ENCODE measurements around the gene C2CD2L. TPM values are rescaled to one million over a fixed set of nuclear protein-coding genes. Genes with fewer than 3 reads are reported as not detected.

Gene C2CD2L
- total and polyA plus RNA-seq, 4 donors, result 6.6 to 10.3 (median 9.8) TPM

DNA sequence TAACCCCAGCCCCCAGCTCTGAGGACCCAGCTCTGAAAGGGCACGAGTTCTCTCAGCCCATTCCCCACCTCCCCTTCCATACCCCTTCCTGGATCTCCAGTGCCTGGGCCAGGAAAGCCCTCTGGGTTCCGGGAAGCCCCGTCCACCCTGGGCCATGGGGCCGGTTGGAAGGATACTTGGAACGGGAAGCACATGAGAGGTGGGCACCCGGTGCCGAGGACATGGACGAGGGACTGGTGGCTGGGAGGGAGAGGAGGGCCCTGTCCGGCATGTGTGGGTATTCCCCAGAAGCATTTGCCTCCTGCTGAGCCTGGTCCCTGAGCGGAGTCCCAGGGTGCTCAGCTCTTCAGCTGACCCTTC lies 9.1 kb downstream of the C2CD2L start:
- H3K36me3 ChIP-seq (ENCODE audit: control insufficient read depth in 1 of 2, insufficient read depth in 2 of 2, low read length in 1 of 2), result peaks cover 0 to 6% of the 10 kb centered on the region in 2 donors

DNA sequence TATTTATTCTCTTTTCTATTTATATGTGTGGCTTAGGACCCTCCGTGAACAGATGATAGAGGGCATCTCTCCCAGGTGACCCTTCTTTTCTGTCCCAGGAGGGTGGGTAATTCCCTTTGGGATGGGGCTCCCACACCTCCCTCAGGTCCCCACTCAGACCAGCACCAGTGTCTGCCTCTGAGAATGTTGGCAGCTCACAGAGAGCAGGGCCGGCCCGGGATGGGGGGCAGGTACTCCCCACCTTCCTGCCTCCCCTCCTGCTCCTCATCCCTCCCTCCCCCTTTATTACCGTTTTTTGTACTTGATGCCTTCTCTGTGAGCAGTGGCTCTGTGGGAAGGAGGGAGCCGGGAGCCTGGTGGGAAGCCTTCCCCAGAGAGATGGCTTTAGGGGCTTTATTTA lies 9.5 kb downstream of the C2CD2L start:
- intact Hi-C loops (cut with DNase I), result no loop called here
- ATAC-seq (ENCODE audit: low FRiP score) (no peak), DNase-seq (no peak)
- Histone ChIP-seq H3K36me3 (ENCODE audit: control insufficient read depth in 1 of 2, insufficient read depth in 2 of 2, low read length in 1 of 2) (peaks cover 0 to 4% of the 10 kb centered on the region in 2 donors), H3K27ac (ENCODE audit: low read depth in 1 of 2, low read length in 2 of 2) (no peak overlapping the region), H3K4me3 (ENCODE audit: low read length in 2 of 2) (no peak overlapping the region), H3K9me3 (ENCODE audit: control insufficient read depth, low read length) (no peaks in the 10 kb centered on the region), H3K4me1 (ENCODE audit: control insufficient read depth in 1 of 2, insufficient read depth in 2 of 2, low read length in 2 of 2) (no peaks in the 10 kb centered on the region), H3K27me3 (ENCODE audit: control insufficient read depth in 1 of 2, insufficient read depth in 2 of 2, low read length in 1 of 2) (no peaks in the 10 kb centered on the region)
- 55 to 70% methylated on average over 5 of the region's 5 CpGs for WGBS, 2 donors

More for the DNA sequence above, 9.1 kb downstream of the C2CD2L start:
- Histone ChIP-seq H3K9me3 (ENCODE audit: control insufficient read depth, low read length) (no peaks in the 10 kb centered on the region), H3K27me3 (ENCODE audit: control insufficient read depth in 1 of 2, insufficient read depth in 2 of 2, low read length in 1 of 2) (no peaks in the 10 kb centered on the region), H3K27ac (ENCODE audit: low read depth in 1 of 2, low read length in 2 of 2) (no peak overlapping the region), H3K4me3 (ENCODE audit: low read length in 2 of 2) (no peak overlapping the region), H3K4me1 (ENCODE audit: control insufficient read depth in 1 of 2, insufficient read depth in 2 of 2, low read length in 2 of 2) (no peaks in the 10 kb centered on the region)
- no peak for ATAC-seq (ENCODE audit: low FRiP score)
- DNase-seq, result no peak
- intact Hi-C loops (cut with DNase I), result no loop called here
- 76 to 84% methylated on average over 10 of the region's 10 CpGs for WGBS, 2 donors

DNA sequence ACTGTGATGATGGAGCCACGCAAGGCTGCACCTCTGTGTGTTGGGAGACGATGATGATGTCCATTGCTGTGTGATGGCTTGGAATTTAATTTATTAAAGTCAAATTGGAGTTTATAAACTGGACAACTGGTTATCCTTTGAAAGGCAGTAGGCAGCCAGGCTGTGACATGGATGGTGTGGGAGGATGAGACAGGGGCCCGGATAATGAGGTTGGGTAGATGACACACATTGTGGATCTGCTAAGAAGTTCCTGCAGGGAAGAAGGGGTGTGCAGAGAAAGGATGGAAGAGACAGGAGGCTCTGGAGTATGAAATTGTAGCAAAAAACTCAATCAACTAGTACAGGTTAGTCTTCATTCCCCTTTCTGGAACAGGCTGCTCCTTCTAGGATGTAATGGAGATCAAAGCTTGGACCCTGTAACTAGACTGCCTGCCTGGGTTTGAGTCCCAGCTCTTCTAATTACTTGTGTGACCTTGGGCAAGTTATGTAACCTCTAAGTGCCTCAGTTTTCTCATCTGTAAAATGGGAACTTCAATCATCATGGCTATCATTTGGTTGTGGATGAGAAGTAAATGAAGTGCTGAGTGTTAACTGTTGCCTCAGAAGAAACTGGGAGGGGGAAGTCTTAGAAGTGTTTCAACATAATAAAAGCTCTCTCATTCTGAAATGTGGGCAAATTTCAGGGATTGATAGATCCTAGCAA lies 10.0 kb downstream of the C2CD2L start:
- WGBS, 2 donors, result 88 to 95% methylated on average over 3 of the region's 3 CpGs
- Histone ChIP-seq H3K9me3 (ENCODE audit: control insufficient read depth, low read length) (no peaks in the 10 kb centered on the region), H3K4me3 (ENCODE audit: low read length in 2 of 2) (no peak overlapping the region), H3K27ac (ENCODE audit: low read depth in 1 of 2, low read length in 2 of 2) (no peak overlapping the region), H3K36me3 (ENCODE audit: control insufficient read depth in 1 of 2, insufficient read depth in 2 of 2, low read length in 1 of 2) (peaks cover 0 to 4% of the 10 kb centered on the region in 2 donors), H3K4me1 (ENCODE audit: control insufficient read depth in 1 of 2, insufficient read depth in 2 of 2, low read length in 2 of 2) (no peaks in the 10 kb centered on the region), H3K27me3 (ENCODE audit: control insufficient read depth in 1 of 2, insufficient read depth in 2 of 2, low read length in 1 of 2) (no peaks in the 10 kb centered on the region)
- no peak for ATAC-seq (ENCODE audit: low FRiP score)
- intact Hi-C loops (cut with DNase I), result no loop called here
- no peak for DNase-seq

DNA sequence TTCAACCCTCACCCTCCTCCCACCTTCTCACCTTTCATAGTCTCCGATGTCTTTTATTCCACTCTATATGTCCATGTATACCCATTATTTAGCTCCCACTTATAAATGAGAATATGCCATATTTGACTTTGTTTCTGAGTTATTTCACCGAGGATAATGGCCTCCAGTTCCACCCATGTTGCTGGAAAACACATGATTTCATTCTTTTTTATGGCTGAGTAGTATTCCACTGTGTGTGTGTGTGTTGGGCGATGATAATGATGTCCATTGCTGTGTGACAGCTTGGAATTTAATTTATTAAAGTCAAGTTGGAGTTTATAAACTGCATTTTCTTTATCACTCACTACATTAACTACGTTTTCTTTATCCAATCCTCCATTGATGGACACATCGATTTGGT lies 11.1 kb downstream of the C2CD2L start:
- Histone ChIP-seq H3K36me3 (ENCODE audit: control insufficient read depth in 1 of 2, insufficient read depth in 2 of 2, low read length in 1 of 2) (peaks cover 0 to 3% of the 10 kb centered on the region in 2 donors), H3K9me3 (ENCODE audit: control insufficient read depth, low read length) (no peaks in the 10 kb centered on the region), H3K27ac (ENCODE audit: low read depth in 1 of 2, low read length in 2 of 2) (no peak overlapping the region), H3K4me1 (ENCODE audit: control insufficient read depth in 1 of 2, insufficient read depth in 2 of 2, low read length in 2 of 2) (no peaks in the 10 kb centered on the region), H3K27me3 (ENCODE audit: control insufficient read depth in 1 of 2, insufficient read depth in 2 of 2, low read length in 1 of 2) (no peaks in the 10 kb centered on the region), H3K4me3 (ENCODE audit: low read length in 2 of 2) (no peak overlapping the region)
- no peak for DNase-seq
- intact Hi-C loops (cut with DNase I), result no loop called here
- no peak for ATAC-seq (ENCODE audit: low FRiP score)
- WGBS, 2 donors, result 91 to 97% methylated on average over 5 of the region's 5 CpGs

DNA sequence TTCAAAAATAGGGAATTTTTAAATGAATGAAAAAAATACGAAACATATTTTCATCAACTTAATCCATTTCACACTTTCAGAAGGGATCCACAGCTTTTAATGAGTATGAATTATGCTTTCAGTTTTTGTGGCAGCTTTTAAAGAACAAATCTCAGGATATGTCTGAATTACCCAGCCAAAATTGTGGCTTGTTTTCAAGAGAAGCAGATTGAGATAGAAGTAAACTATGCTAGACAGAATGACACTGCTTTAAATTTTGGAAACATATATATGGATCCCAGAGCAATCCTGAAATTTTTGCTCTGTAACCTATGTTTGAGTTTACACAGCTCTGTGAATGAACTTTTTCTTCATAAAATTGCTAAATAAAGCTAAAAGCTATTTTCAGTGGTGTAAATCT lies 11.8 kb downstream of the C2CD2L start:
- 87 to 92% methylated on average over 1 of the region's 1 CpG for WGBS, 2 donors
- intact Hi-C loops (cut with DNase I), result no loop called here
- Histone ChIP-seq H3K27ac (ENCODE audit: low read depth in 1 of 2, low read length in 2 of 2) (no peak overlapping the region), H3K27me3 (ENCODE audit: control insufficient read depth in 1 of 2, insufficient read depth in 2 of 2, low read length in 1 of 2) (no peaks in the 10 kb centered on the region), H3K9me3 (ENCODE audit: control insufficient read depth, low read length) (no peaks in the 10 kb centered on the region), H3K4me1 (ENCODE audit: control insufficient read depth in 1 of 2, insufficient read depth in 2 of 2, low read length in 2 of 2) (no peaks in the 10 kb centered on the region), H3K4me3 (ENCODE audit: low read length in 2 of 2) (no peak overlapping the region), H3K36me3 (ENCODE audit: control insufficient read depth in 1 of 2, insufficient read depth in 2 of 2, low read length in 1 of 2) (peaks cover 0 to under 1% of the 10 kb centered on the region in 2 donors)
- DNase-seq, result no peak
- ATAC-seq (ENCODE audit: low FRiP score), result no peak

DNA sequence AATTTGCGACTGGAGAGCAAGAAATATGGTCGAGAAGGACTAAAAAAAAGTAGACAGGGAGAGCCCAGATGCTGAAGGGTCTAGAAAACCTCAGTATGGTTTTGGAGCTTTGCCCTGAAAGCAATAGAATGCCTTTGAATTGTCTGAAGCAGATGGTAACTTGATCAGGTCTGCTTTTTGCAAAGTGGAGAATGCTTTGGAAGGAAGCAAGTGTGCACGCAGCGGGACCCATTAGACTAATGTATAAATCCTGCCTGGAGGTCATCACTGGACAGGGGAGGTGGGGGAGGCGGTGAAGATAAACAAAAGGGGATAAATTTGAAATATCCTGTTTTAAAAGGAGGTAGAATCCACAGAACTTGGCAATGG lies 13.5 kb downstream of the C2CD2L start:
- intact Hi-C loops (cut with DNase I), result no loop called here
- no peak overlapping the region for H3K4me3 ChIP-seq (ENCODE audit: low read length in 2 of 2)
- no peaks in the 10 kb centered on the region for H3K4me1 ChIP-seq (ENCODE audit: control insufficient read depth in 1 of 2, insufficient read depth in 2 of 2, low read length in 2 of 2)
- no peaks in the 10 kb centered on the region for H3K27me3 ChIP-seq (ENCODE audit: control insufficient read depth in 1 of 2, insufficient read depth in 2 of 2, low read length in 1 of 2)
- ATAC-seq (ENCODE audit: low FRiP score) (no peak), DNase-seq (no peak)
- H3K36me3 ChIP-seq (ENCODE audit: control insufficient read depth in 1 of 2, insufficient read depth in 2 of 2, low read length in 1 of 2), result peaks cover 0 to 2% of the 10 kb centered on the region in 2 donors
- no peaks in the 10 kb centered on the region for H3K9me3 ChIP-seq (ENCODE audit: control insufficient read depth, low read length)
- WGBS, 2 donors, result 12 to 13% methylated on average over 5 of the region's 5 CpGs
- no peak overlapping the region for H3K27ac ChIP-seq (ENCODE audit: low read depth in 1 of 2, low read length in 2 of 2)

DNA sequence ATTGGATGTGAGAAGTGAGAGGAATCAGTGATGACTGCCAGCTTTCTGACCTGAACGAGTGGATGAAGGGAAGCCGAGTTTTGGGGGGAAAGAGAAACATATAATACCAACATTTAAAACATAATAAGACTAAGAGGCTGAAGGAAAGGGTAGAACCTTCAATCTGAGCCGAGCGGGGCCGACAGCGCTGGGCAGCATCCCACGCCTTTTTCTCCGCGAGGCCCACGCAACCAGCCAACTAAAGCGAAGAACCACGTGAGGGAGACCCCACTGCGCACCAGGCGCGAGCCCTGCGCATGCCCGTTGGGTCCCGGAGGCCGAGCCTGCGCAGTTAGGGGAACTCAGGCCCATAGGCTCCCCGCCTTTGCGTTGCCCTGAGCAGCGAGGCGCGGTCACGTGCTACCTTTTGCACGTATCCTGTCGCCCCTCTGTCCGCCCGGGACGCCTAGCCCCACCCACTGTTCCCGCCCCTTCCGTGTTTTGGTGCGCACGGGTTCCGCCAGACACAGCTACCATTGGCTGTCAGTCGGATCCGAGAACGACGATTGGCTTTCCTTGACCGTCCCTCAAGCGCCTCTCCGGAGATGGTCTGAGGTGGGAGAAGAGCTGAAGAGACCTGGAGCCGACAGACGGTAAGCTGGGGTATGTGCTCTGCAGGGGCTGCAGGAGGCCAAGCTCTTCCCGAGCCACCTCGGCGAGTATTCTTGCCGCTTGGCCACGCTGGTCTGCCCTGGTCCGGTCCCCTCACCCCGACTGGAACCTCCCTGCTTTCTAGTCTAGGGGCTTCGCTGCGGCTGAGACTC lies 14.1 kb downstream of the C2CD2L start, which contains the start of gene HINFP:
Gene HINFP (plus strand): TSS at position 573 of the 803 bp plus-strand sequence. CDS start 5,365 bp downstream, outside the sequence.
- no peaks in the 10 kb centered on the region for H3K27me3 ChIP-seq (ENCODE audit: control insufficient read depth in 1 of 2, insufficient read depth in 2 of 2, low read length in 1 of 2)
- no peaks in the 10 kb centered on the region for H3K4me1 ChIP-seq (ENCODE audit: control insufficient read depth in 1 of 2, insufficient read depth in 2 of 2, low read length in 2 of 2)
- DNase-seq (peak; percentile 100), ATAC-seq (ENCODE audit: low FRiP score) (peak; percentile 100)
- H3K36me3 ChIP-seq (ENCODE audit: control insufficient read depth in 1 of 2, insufficient read depth in 2 of 2, low read length in 1 of 2), result peaks cover 0 to 2% of the 10 kb centered on the region in 2 donors
- intact Hi-C loops (cut with DNase I), result no loop called here
- no peaks in the 10 kb centered on the region for H3K9me3 ChIP-seq (ENCODE audit: control insufficient read depth, low read length)
- H3K4me3 ChIP-seq (ENCODE audit: low read length in 2 of 2), result peak within 1 kb of the TSS; percentile 62 to 90
- 0% methylated on average over 54 of the region's 54 CpGs for WGBS, 2 donors
- H3K27ac ChIP-seq (ENCODE audit: low read depth in 1 of 2, low read length in 2 of 2), result peak within 1 kb of the TSS in 1 of 2 donors; percentile 47

DNA sequence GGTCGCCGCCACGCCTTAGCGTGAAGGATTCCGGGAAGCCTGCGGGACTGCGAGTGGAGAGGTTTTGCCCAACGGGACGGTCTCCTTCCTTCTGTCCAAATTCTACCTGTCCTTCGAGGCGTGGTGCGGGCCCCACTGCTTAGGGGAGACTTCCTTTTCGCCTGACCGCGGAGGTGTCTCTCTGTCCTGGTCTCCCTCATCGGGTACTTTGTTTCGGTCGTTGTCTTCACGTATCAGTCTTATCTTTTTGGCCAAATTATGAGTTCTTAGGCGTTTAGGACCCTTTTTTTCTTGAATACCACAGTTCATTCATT lies 14.6 kb downstream of the C2CD2L start:
- Histone ChIP-seq H3K27me3 (ENCODE audit: control insufficient read depth in 1 of 2, insufficient read depth in 2 of 2, low read length in 1 of 2) (no peaks in the 10 kb centered on the region), H3K36me3 (ENCODE audit: control insufficient read depth in 1 of 2, insufficient read depth in 2 of 2, low read length in 1 of 2) (peaks cover 2% of the 10 kb centered on the region in 2 donors), H3K27ac (ENCODE audit: low read depth in 1 of 2, low read length in 2 of 2) (peak overlapping the region in 1 of 2 donors; percentile 47), H3K9me3 (ENCODE audit: control insufficient read depth, low read length) (no peaks in the 10 kb centered on the region), H3K4me3 (ENCODE audit: low read length in 2 of 2) (peak overlapping the region; percentile 62 to 90), H3K4me1 (ENCODE audit: control insufficient read depth in 1 of 2, insufficient read depth in 2 of 2, low read length in 2 of 2) (no peaks in the 10 kb centered on the region)
- DNase-seq (no peak), ATAC-seq (ENCODE audit: low FRiP score) (no peak)
- intact Hi-C loops (cut with DNase I), result no loop called here
- 0 to 1% methylated on average over 20 of the region's 20 CpGs for WGBS, 2 donors

DNA sequence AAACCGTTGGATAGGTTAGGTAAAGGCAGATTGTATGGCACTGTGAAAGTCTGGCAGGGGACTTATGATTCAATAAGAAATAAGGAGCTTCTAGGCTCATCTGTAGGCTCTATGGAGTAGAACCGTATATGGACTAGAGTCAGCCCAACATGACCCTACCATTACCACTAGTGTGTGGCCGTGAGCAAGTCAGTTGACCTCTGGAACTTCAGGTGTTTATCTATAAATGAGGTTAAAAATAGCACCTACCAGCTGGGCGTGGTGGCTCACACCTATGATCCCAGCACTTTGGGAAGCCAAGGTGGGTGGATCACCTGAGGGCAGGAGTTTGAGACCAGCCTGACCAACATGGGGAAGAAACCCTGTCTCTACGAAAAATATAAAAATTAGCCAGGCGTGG lies 18.7 kb downstream of the C2CD2L start:
- peaks cover 4 to 6% of the 10 kb centered on the region in 2 donors for H3K36me3 ChIP-seq (ENCODE audit: control insufficient read depth in 1 of 2, insufficient read depth in 2 of 2, low read length in 1 of 2)
- H3K4me1 ChIP-seq (ENCODE audit: control insufficient read depth in 1 of 2, insufficient read depth in 2 of 2, low read length in 2 of 2), result no peaks in the 10 kb centered on the region
- DNase-seq (no peak), ATAC-seq (ENCODE audit: low FRiP score) (no peak)
- no peak overlapping the region for H3K4me3 ChIP-seq (ENCODE audit: low read length in 2 of 2)
- WGBS, 2 donors, result 92 to 93% methylated on average over 6 of the region's 6 CpGs
- H3K27ac ChIP-seq (ENCODE audit: low read depth in 1 of 2, low read length in 2 of 2), result no peak overlapping the region
- H3K9me3 ChIP-seq (ENCODE audit: control insufficient read depth, low read length), result no peaks in the 10 kb centered on the region
- H3K27me3 ChIP-seq (ENCODE audit: control insufficient read depth in 1 of 2, insufficient read depth in 2 of 2, low read length in 1 of 2), result no peaks in the 10 kb centered on the region
- intact Hi-C loops (cut with DNase I), result no loop called here
